BE2C (cell line): ENCODE results near the gene B4GALT2.

ENCODE experiments used
- DNase-seq: peaks from one replicate; pipeline ENCODE4 v3.0.0-alpha.2; 2020
- H3K27me3 ChIP-seq: fragments of 250-450 bp; sonication (Bioruptor Pico); 2 replicates; pipeline ENCODE4 v1.5.1; 2020; ENCODE audit warnings: mild to moderate bottlenecking
- H3K36me3 ChIP-seq: fragments of 250-450 bp; sonication (Bioruptor Pico); 2 replicates; pipeline ENCODE4 v1.5.1; 2020; ENCODE audit warnings: mild to moderate bottlenecking
- H3K4me1 ChIP-seq: fragments of 250-450 bp; sonication (Bioruptor Pico); 2 replicates; pipeline ENCODE4 v1.5.1; 2020
- H3K4me3 ChIP-seq: 2 replicates; pipeline ENCODE4 v1.5.1; 2011; ENCODE audit warnings: low read depth, low read length
- H3K9me3 ChIP-seq: fragments of 250-450 bp; sonication (Bioruptor Pico); 2 replicates; pipeline ENCODE4 v1.5.1; 2020
- CTCF ChIP-seq: IDR thresholded peaks from 2 replicates; pipeline ENCODE4 v1.5.1; 2012; ENCODE audit warnings: mild to moderate bottlenecking, low read depth, low read length

The B4GALT2 gene

GRCh38 chr1:43994794-43995790, 16.1 kb downstream of the B4GALT2 start:
- H3K36me3 ChIP-seq: no peaks in the 10 kb centered on the region
- TF ChIP-seq CTCF: peak; percentile 49
- no peak overlapping the region for H3K4me3 ChIP-seq
- no peaks in the 10 kb centered on the region for H3K9me3 ChIP-seq
- no peaks in the 10 kb centered on the region for H3K27me3 ChIP-seq
- peak; percentile 61 for DNase-seq
- peaks cover 19% of the 10 kb centered on the region for H3K4me1 ChIP-seq

DNA sequence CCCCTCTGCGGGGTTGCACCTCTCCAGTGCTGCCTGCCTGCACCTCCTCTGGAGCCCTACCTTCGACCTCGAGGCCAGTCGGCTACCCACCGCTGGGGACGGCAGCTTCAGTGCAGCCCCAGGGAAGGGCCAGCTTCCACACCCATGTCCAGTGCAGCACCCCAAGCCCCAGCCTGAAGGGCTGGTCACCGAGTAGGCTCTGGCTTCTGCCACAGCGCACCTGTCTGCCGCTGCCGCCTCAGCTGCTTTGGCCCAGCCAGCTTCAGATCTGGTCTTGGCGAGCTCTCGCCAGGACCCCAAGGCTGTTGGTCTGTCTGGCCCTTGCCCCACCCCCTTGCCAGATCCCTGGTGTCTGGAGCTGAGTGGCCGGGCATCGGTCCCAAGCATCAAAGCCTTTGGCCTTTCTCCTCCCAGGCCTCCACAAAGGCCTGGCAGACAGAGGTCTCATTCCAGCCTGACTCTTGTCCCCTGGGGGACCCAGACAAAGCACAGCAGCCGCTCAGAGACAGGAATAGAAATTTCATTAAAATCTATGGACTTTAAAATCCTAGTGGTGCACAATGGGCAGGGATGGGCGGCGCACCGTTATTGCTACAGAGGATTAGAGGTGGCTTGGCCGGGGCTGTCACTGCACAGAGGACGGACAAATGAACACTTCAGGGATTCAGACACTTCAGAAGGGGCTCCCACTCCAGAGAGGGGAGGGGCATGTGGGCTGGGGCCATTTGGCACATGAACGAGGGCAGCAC, 17.1 kb downstream of the B4GALT2 start:
- H3K4me3 ChIP-seq: no peak overlapping the region
- peak; percentile 74 for DNase-seq
- no peaks in the 10 kb centered on the region for H3K9me3 ChIP-seq
- peaks cover 19% of the 10 kb centered on the region for H3K4me1 ChIP-seq
- no peaks in the 10 kb centered on the region for H3K27me3 ChIP-seq
- TF ChIP-seq CTCF: no peak
- H3K36me3 ChIP-seq: no peaks in the 10 kb centered on the region

GRCh38 chr1:43996733-43997115, 17.7 kb downstream of the B4GALT2 start:
- TF ChIP-seq CTCF: no peak

DNA sequence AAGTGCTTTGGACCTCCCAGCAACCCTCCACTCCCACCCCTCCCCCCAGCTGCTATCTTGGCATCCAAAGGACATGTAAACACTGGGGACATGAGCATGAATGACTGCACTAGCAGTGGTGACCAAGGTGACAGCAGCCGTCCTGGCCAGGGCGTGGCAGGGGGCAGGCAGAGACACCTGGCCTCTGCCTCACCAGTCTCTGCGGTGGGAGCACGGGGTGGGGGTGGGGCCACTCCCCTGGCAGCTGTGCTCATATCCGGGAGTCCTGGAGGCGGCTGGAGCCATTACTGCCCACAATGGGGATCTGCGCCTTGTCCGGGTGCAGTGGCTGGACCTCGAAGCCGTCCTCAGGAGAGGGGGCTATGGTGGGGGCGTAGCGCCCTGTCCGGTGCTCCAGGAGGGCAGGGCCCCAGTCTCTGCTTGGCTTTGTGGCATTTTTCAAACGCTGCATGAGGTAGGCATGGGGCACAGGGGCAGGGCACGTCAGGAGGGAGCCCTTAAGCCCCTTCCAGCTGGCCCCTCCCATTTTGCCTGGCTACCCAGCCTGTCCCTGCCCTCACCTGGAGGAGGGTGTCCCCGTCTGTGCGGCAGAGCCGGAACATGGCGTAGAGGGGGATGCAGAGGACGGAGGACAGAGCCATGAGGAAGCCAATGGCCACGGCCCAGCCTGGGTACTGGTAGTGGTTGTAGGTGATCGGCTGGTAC, 18.4 kb downstream of the B4GALT2 start:
- no peaks in the 10 kb centered on the region for H3K36me3 ChIP-seq
- DNase-seq: no peak
- no peak for TF ChIP-seq CTCF
- H3K4me1 ChIP-seq: peaks cover 19% of the 10 kb centered on the region
- no peaks in the 10 kb centered on the region for H3K27me3 ChIP-seq
- H3K4me3 ChIP-seq: no peak overlapping the region
- H3K9me3 ChIP-seq: no peaks in the 10 kb centered on the region

More at GRCh38 chr1:43996733-43997115, 17.7 kb downstream of the B4GALT2 start:
- Histone ChIP-seq H3K4me3 (no peak overlapping the region), H3K9me3 (no peaks in the 10 kb centered on the region), H3K27me3 (no peaks in the 10 kb centered on the region), H3K4me1 (peaks cover 19% of the 10 kb centered on the region), H3K36me3 (no peaks in the 10 kb centered on the region)
- DNase-seq: no peak

- no peak overlapping the region for H3K4me3 ChIP-seq
- H3K4me1 ChIP-seq: peaks cover 19% of the 10 kb centered on the region
- DNase-seq: no peak
- no peak for TF ChIP-seq CTCF
- H3K36me3 ChIP-seq: no peaks in the 10 kb centered on the region
- no peaks in the 10 kb centered on the region for H3K9me3 ChIP-seq
- no peaks in the 10 kb centered on the region for H3K27me3 ChIP-seq
These were observed 19.0 kb downstream of the B4GALT2 start for GRCh38 chr1:43998000-43998378.
